ENCODE data around the gene SLC10A7. TPM values are rescaled to one million over a fixed set of nuclear protein-coding genes. Genes with fewer than 3 reads are reported as not detected.
A peak's percentile ranks its signal among the peaks of the same experiment; 100 is the strongest.

SLC10A7 gene
- total RNA-seq, 1 experiment from 2014 or later, result 37.1 TPM

- CTCF ChIA-PET, result no interaction called here
- TF ChIP-seq EZH2 (IDR thresholded peaks at IDR 0.05; ENCODE audit: borderline replicate concordance, low read depth, low read length, poor library complexity, severe bottlenecking) (no peak), CTCF (conservative IDR thresholded peaks at IDR 0.05; ENCODE audit: low read depth, low read length) (no peak)
- Histone ChIP-seq H3K27ac (ENCODE audit: low read depth, low read length, poor library complexity, severe bottlenecking) (peak overlapping the region; percentile 38), H3K4me3 (ENCODE audit: low read depth, low read length, poor library complexity, severe bottlenecking) (no peak overlapping the region), H3K27me3 (replicated peaks; ENCODE audit: insufficient read depth, low read depth, low read length, poor library complexity) (no peaks in the 10 kb centered on the region), H3K9me3 (ENCODE audit: low read depth, low read length, poor library complexity, severe bottlenecking) (no peaks in the 10 kb centered on the region), H3K36me3 (ENCODE audit: insufficient read depth, low read length, poor library complexity, severe bottlenecking) (no peaks in the 10 kb centered on the region), H3K4me1 (ENCODE audit: insufficient read depth, low read length, poor library complexity, severe bottlenecking) (peaks cover 7% of the 10 kb centered on the region)
- intact Hi-C loops (cut with micrococcal nuclease; ENCODE audit: unreplicated experiment), result no loop called here
- POLR2A ChIA-PET (ENCODE audit: low non-redundant PET), result no interaction called here
- BruUV-seq (replicated peaks), result no TSS peak
- peak; percentile 17 for DNase-seq (ENCODE audit: low spot score)
Observed at GRCh38 chr4:146256328-146256727, 265.4 kb downstream of the SLC10A7 start.

GRCh38 chr4:146255874-146256273 is 265.9 kb downstream of the SLC10A7 start:
- POLR2A ChIA-PET (ENCODE audit: low non-redundant PET), result no interaction called here
- intact Hi-C loops (cut with micrococcal nuclease; ENCODE audit: unreplicated experiment), result no loop called here

GRCh38 chr4:146255463-146255862 is 266.3 kb downstream of the SLC10A7 start:
- intact Hi-C loops (cut with micrococcal nuclease; ENCODE audit: unreplicated experiment), result no loop called here
- Histone ChIP-seq H3K36me3 (ENCODE audit: insufficient read depth, low read length, poor library complexity, severe bottlenecking) (no peaks in the 10 kb centered on the region), H3K27me3 (replicated peaks; ENCODE audit: insufficient read depth, low read depth, low read length, poor library complexity) (no peaks in the 10 kb centered on the region), H3K9me3 (ENCODE audit: low read depth, low read length, poor library complexity, severe bottlenecking) (no peaks in the 10 kb centered on the region), H3K4me3 (ENCODE audit: low read depth, low read length, poor library complexity, severe bottlenecking) (no peak overlapping the region), H3K4me1 (ENCODE audit: insufficient read depth, low read length, poor library complexity, severe bottlenecking) (peaks cover 7% of the 10 kb centered on the region), H3K27ac (ENCODE audit: low read depth, low read length, poor library complexity, severe bottlenecking) (peak overlapping the region; percentile 58)
- TF ChIP-seq EZH2 (IDR thresholded peaks at IDR 0.05; ENCODE audit: borderline replicate concordance, low read depth, low read length, poor library complexity, severe bottlenecking), result no peak
- TF ChIP-seq CTCF (conservative IDR thresholded peaks at IDR 0.05; ENCODE audit: low read depth, low read length), result no peak
- BruUV-seq (replicated peaks), result TSS peak; percentile 24
- ChIA-PET CTCF (no interaction called here), POLR2A (ENCODE audit: low non-redundant PET) (no interaction called here)
- peak; percentile 55 for DNase-seq (ENCODE audit: low spot score)

More at GRCh38 chr4:146255874-146256273, 265.9 kb downstream of the SLC10A7 start:
- TF ChIP-seq EZH2 (IDR thresholded peaks at IDR 0.05; ENCODE audit: borderline replicate concordance, low read depth, low read length, poor library complexity, severe bottlenecking) (no peak), CTCF (conservative IDR thresholded peaks at IDR 0.05; ENCODE audit: low read depth, low read length) (no peak)
- Histone ChIP-seq H3K4me1 (ENCODE audit: insufficient read depth, low read length, poor library complexity, severe bottlenecking) (peaks cover 7% of the 10 kb centered on the region), H3K27ac (ENCODE audit: low read depth, low read length, poor library complexity, severe bottlenecking) (peak overlapping the region; percentile 58), H3K9me3 (ENCODE audit: low read depth, low read length, poor library complexity, severe bottlenecking) (no peaks in the 10 kb centered on the region), H3K36me3 (ENCODE audit: insufficient read depth, low read length, poor library complexity, severe bottlenecking) (no peaks in the 10 kb centered on the region), H3K4me3 (ENCODE audit: low read depth, low read length, poor library complexity, severe bottlenecking) (no peak overlapping the region), H3K27me3 (replicated peaks; ENCODE audit: insufficient read depth, low read depth, low read length, poor library complexity) (no peaks in the 10 kb centered on the region)
- no TSS peak for BruUV-seq (replicated peaks)
- DNase-seq (ENCODE audit: low spot score), result peak; percentile 76
- CTCF ChIA-PET, result no interaction called here
